ENCODE data around the gene KRTAP12-1.

DNA sequence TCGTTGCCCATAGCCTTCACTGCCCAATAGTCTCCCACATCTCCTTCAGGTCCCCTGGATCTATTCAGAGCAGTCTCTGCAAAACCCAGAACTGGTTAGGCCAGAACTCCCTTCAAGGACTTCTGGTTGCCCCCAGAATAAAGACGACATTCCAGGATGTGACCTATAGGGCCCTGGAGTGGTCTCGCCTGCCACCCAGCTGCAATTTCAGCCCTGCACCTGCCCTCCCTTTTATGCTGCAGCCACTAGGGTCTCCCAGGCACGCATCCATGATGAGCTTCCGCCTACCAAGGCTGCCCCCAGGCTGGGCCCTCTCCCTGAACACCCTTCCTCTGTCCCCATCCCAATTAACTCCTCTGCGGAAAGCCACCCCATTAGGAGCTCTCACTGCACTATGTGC lies 36.6 kb upstream of the KRTAP12-1 start:
- TF ChIP-seq, protein P1, sequence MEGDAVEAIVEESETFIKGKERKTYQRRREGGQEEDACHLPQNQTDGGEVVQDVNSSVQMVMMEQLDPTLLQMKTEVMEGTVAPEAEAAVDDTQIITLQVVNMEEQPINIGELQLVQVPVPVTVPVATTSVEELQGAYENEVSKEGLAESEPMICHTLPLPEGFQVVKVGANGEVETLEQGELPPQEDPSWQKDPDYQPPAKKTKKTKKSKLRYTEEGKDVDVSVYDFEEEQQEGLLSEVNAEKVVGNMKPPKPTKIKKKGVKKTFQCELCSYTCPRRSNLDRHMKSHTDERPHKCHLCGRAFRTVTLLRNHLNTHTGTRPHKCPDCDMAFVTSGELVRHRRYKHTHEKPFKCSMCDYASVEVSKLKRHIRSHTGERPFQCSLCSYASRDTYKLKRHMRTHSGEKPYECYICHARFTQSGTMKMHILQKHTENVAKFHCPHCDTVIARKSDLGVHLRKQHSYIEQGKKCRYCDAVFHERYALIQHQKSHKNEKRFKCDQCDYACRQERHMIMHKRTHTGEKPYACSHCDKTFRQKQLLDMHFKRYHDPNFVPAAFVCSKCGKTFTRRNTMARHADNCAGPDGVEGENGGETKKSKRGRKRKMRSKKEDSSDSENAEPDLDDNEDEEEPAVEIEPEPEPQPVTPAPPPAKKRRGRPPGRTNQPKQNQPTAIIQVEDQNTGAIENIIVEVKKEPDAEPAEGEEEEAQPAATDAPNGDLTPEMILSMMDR (conservative IDR thresholded peaks at IDR 0.05; ENCODE audit: low read length), result no peak
- TF ChIP-seq EZH2phosphoT487 (IDR thresholded peaks at IDR 0.05; ENCODE audit: borderline replicate concordance), result no peak
